K562 (cell line): ENCODE results near the gene KPNA1. TPM values are rescaled to one million over a fixed set of nuclear protein-coding genes. Genes with fewer than 3 reads are reported as not detected.
A peak's percentile ranks its signal among the peaks of the same experiment; 100 is the strongest.

Experiments
- EP400 ChIP-seq: fragments of 450-650 bp; IDR thresholded peaks from 2 replicates; pipeline ENCODE4 v1.6.1; 2017; ENCODE audit warnings: antibody characterized with exemption, mild to moderate bottlenecking, moderate library complexity
- ETV1 ChIP-seq: fragments of 450-650 bp; conservative IDR thresholded peaks from 2 replicates; pipeline ENCODE4 v1.6.1; 2016; ENCODE audit warnings: missing genetic modification characterization, control low read depth, low read depth, missing compliant biosample characterization
- GTF2B ChIP-seq: IDR thresholded peaks from 2 replicates; pipeline ENCODE4 v1.6.1; 2011; ENCODE audit not compliant: insufficient read length; ENCODE audit errors: extremely low read depth
- HDAC1 ChIP-seq, 2 experiments: fragments of 450-650 bp; IDR thresholded peaks; 2 replicates each; pipeline ENCODE4 v1.6.1; 2016 to 2017; ENCODE audit warnings: inconsistent platforms in 1 of 2, mild to moderate bottlenecking in 1 of 2, moderate library complexity in 1 of 2
- KDM2B ChIP-seq: fragments of 250-450 bp; sonication (Bioruptor Pico); IDR thresholded peaks from 2 replicates; pipeline ENCODE4 v1.8.0; 2021; ENCODE audit warnings: mild to moderate bottlenecking, moderate library complexity
- MYC ChIP-seq, 2 experiments: fragments of 250-450 bp in 1 of 2; sonication (Bioruptor Pico) in 1 of 2; IDR thresholded peaks; 2 replicates each; pipeline versions ENCODE4 v1.5.1 to v1.6.1; 2012 to 2021; ENCODE audit warnings: low read depth in 2 of 2, borderline replicate concordance in 1 of 2, improper control_type of control experiment in 1 of 2, low read length in 1 of 2, mild to moderate bottlenecking in 1 of 2, moderate library complexity in 1 of 2
- POLR2H ChIP-seq: IDR thresholded peaks from 2 replicates; pipeline ENCODE4 v1.6.1; 2016; ENCODE audit warnings: missing genetic modification characterization, low read depth, mild to moderate bottlenecking, control low read depth, missing compliant biosample characterization, moderate library complexity
- SIX5 ChIP-seq, 2 experiments: IDR thresholded peaks; 2 replicates each; pipeline ENCODE4 v1.6.1; 2011; ENCODE audit warnings: low read length in 2 of 2, borderline replicate concordance in 1 of 2, low read depth in 1 of 2, mild to moderate bottlenecking in 1 of 2, moderate library complexity in 1 of 2; ENCODE audit not compliant: insufficient read depth in 1 of 2
- TAF1 ChIP-seq: IDR thresholded peaks from 2 replicates; pipeline ENCODE4 v1.6.1; 2011; ENCODE audit warnings: mild to moderate bottlenecking, low read length, moderate library complexity; ENCODE audit not compliant: insufficient read depth, control insufficient read depth, severe bottlenecking; ENCODE audit errors: extremely low read depth
- TAF9B ChIP-seq: fragments of 450-650 bp; IDR thresholded peaks from 2 replicates; pipeline ENCODE4 v1.6.1; 2018; ENCODE audit warnings: mild to moderate bottlenecking; ENCODE audit not compliant: partially characterized antibody
- TBP ChIP-seq: optimal IDR thresholded peaks from 2 replicates; pipeline ENCODE3; 2011; ENCODE audit warnings: low read depth, low read length, improper control_type of control experiment
- TEAD1 ChIP-seq, 2 experiments: fragments of 450-650 bp in 1 of 2; sonication (generic) in 1 of 2; formaldehyde crosslinking; IDR thresholded peaks; 2 replicates each; pipeline versions ENCODE4 v1.4.0 to v1.8.0; 2020 to 2022; ENCODE audit warnings: mild to moderate bottlenecking in 2 of 2, missing genetic modification reagents in 1 of 2
- TFAP4 ChIP-seq: sonication (generic); formaldehyde crosslinking; IDR thresholded peaks from 2 replicates; pipeline ENCODE4 v1.8.0; 2022; ENCODE audit warnings: missing genetic modification reagents, mild to moderate bottlenecking, moderate library complexity, borderline replicate concordance
- YY1 ChIP-seq, 3 experiments: IDR thresholded peaks; 2 replicates each; pipeline ENCODE4 v1.6.1; 2011; ENCODE audit warnings: low read length in 2 of 3, mild to moderate bottlenecking in 2 of 3, moderate library complexity in 2 of 3, borderline replicate concordance in 1 of 3, control low read depth in 1 of 3, low read depth in 1 of 3; ENCODE audit not compliant: insufficient read depth in 3 of 3, insufficient replicate concordance in 2 of 3, control insufficient read depth in 1 of 3, insufficient read length in 1 of 3; ENCODE audit errors: extremely low read depth in 1 of 3
- ZNF280A ChIP-seq: fragments of 450-650 bp; IDR thresholded peaks from 2 replicates; pipeline ENCODE4 v1.6.1; 2018; ENCODE audit warnings: mild to moderate bottlenecking, low read depth; ENCODE audit not compliant: partially characterized antibody
- ZNF57 ChIP-seq: fragments of 450-650 bp; formaldehyde crosslinking; IDR thresholded peaks from 2 replicates; pipeline ENCODE4 v1.4.0; 2020; ENCODE audit warnings: mild to moderate bottlenecking, moderate library complexity
- ZZZ3 ChIP-seq: fragments of 450-650 bp; IDR thresholded peaks from 2 replicates; pipeline ENCODE4 v1.6.1; 2016; ENCODE audit warnings: antibody characterized with exemption, mild to moderate bottlenecking, moderate library complexity
- polyA plus RNA-seq, 8 experiments: library from polyadenylated mRNA; depleted of rRNA in 4 of 8; stranded (reverse) in 5 of 8; unstranded in 3 of 8; fragments of >200 nt; fragmentation: Nextera tagmentation in 2 of 8; fragmentation: Illumina TruSeq in 1 of 8; extraction: Ambion mirVana in 2 of 8; extraction: Trizol in 1 of 8; gene quantifications; 2 replicates each; pipeline versions ENCODE4 v1.2.1 to v1.2.3, GENCODE V29; 2011 to 2014; ENCODE audit warnings: inconsistent platforms in 1 of 8, missing spikeins in 1 of 8
- total RNA-seq, 7 experiments: library from RNA; depleted of rRNA in 6 of 7; stranded (reverse); fragments of >200 nt in 6 of 7; fragmentation: Illumina TruSeq in 2 of 7; extraction: Trizol in 2 of 7; gene quantifications; 2 replicates each; pipeline versions ENCODE4 v1.2.1 to v1.2.3, GENCODE V29; 2011 to 2021; ENCODE audit warnings: low replicate concordance in 1 of 7
- TF ChIP-seq, protein P1 (sequence below), 2 experiments: fragments of 200-800 bp in 1 of 2; sonication (Bioruptor generic) in 1 of 2; sonication (generic) in 1 of 2; formaldehyde crosslinking in 1 of 2; IDR thresholded peaks in 1 of 2; conservative IDR thresholded peaks in 1 of 2; 2 replicates each; pipeline versions ENCODE4 v1.5.0 to v1.6.1; 2016 to 2020; ENCODE audit warnings: missing compliant biosample characterization in 1 of 2, missing genetic modification characterization in 1 of 2, missing genetic modification reagents in 1 of 2

KPNA1 gene
- total and polyA plus RNA-seq, 9 of the 15 experiments (the other 6 are each of a cell fraction or from before 2014, with no cell fraction given) = 9.3 to 53.8 (median 33.5) TPM

DNA sequence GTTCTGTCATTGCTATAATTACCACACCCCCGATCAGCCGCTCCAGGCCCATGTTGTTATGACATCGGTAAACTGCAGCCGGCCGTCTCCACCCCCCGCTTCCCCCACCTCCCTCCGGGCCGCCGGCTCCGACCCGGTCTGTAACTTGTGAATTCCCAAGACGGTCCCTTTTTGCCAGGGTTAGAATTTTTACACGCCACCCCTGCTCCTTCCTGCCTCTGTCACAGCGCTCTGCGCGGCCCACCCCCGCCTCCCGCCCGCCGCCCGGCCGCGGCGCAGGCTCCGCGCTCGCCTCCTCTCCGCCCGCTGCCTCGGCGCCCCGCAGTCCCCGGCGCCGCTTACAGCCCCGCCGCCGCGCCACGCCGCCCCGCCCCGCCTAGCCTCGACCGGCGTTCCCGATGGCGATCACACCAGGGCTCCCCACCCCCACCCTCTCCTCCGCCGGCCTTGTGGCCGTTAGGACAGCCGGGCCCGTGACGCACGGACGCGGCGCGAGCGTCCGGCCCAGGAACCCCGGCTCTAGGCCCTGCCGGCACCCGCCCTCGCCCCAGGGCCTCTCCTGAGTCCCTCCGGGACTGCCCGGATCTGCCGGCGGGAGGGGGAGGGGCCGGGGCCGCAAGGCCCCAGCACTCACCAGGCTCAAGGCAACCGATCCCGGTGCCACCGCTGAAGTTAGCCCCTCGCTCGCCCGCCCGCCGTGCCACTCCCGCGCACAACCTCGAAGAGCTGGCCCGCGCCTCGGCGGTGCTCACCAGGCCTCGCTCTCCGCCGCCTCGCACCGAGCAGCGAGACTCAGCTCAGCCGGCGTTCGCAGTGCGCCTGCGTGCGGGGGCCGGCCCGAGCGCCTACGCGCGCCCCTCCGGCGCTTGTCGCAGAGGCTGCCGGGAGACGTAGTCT, at the start of gene KPNA1 (continued):
- TF ChIP-seq SIX5 (IDR thresholded peaks at IDR 0.05; ENCODE audit: borderline replicate concordance in 1 of 2, insufficient read depth in 1 of 2, low read depth in 1 of 2, low read length in 2 of 2) = peak; percentile 61 to 74; a peak in 3 of 4 replicates
- peak; percentile 19; the same call in 1 of the 2 replicates for TF ChIP-seq MYC (IDR thresholded peaks at IDR 0.05; ENCODE audit: low read depth, low read length)
- TF ChIP-seq MYC (CRISPR knock-in tag; IDR thresholded peaks at IDR 0.05; ENCODE audit: borderline replicate concordance, low read depth) = no peak
- TF ChIP-seq, protein P1, sequence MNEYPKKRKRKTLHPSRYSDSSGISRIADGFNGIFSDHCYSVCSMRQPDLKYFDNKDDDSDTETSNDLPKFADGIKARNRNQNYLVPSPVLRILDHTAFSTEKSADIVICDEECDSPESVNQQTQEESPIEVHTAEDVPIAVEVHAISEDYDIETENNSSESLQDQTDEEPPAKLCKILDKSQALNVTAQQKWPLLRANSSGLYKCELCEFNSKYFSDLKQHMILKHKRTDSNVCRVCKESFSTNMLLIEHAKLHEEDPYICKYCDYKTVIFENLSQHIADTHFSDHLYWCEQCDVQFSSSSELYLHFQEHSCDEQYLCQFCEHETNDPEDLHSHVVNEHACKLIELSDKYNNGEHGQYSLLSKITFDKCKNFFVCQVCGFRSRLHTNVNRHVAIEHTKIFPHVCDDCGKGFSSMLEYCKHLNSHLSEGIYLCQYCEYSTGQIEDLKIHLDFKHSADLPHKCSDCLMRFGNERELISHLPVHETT (CRISPR knock-in tag; conservative IDR thresholded peaks at IDR 0.05 in 1 of 2, IDR thresholded peaks at IDR 0.05 in 1 of 2) = peak in 1 of 2 experiments; percentile 89; a peak in 2 of 4 replicates
- TF ChIP-seq POLR2H (tag) = 0 out of 2 replicates have a peak, but pooled peaks have one; percentile 50
- TF ChIP-seq HDAC1 (IDR thresholded peaks at IDR 0.05) = peak in 1 of 2 experiments; percentile 61; a peak in 2 of 4 replicates
- TF ChIP-seq KDM2B = 0 out of 2 replicates have a peak, but pooled peaks have one; percentile 22
- TF ChIP-seq ZNF280A = no peak
- peak; percentile 70 for TF ChIP-seq TBP
- TF ChIP-seq ZZZ3 = no peak
- peak; percentile 72 for TF ChIP-seq TAF1
- peak; percentile 6; the same call in 1 of the 2 replicates for TF ChIP-seq TFAP4 (CRISPR knock-in tag)
- TF ChIP-seq TEAD1 (CRISPR knock-in tag; IDR thresholded peaks at IDR 0.05) = 0 out of 4 replicates have a peak, but pooled peaks of 1 of the 2 experiments have one; percentile 19
- TF ChIP-seq ZNF57 (CRISPR knock-in tag) = no peak
- peak; percentile 67; the same call in 1 of the 2 replicates for TF ChIP-seq EP400
- peak in 2 of 3 experiments; percentile 35 to 50 for TF ChIP-seq YY1 (IDR thresholded peaks at IDR 0.05; ENCODE audit: borderline replicate concordance in 1 of 3, control insufficient read depth in 1 of 3, extremely low read depth in 1 of 3, insufficient read depth in 3 of 3, insufficient read length in 1 of 3, insufficient replicate concordance in 2 of 3, low read depth in 1 of 3, low read length in 2 of 3)
- TF ChIP-seq ETV1 = no peak
- TF ChIP-seq GTF2B = no peak
- peak; percentile 18 for TF ChIP-seq TAF9B
